AG04450 (cell line): ENCODE results near the gene POC1B. TPM values are rescaled to one million over a fixed set of nuclear protein-coding genes. Genes with fewer than 3 reads are reported as not detected.

Source experiments
- CTCF ChIA-PET: fragments of 300-600, 350-600 bp; formaldehyde crosslinking; extraction: SDS; loops from one replicate; lab custom pipeline; 2022; ENCODE audit warnings: antibody characterized with exemption, inconsistent platforms; lab: Charles Lee
- POLR2A ChIA-PET: fragments of 350-600 bp; formaldehyde crosslinking; extraction: SDS; loops from one replicate; lab custom pipeline; 2021; ENCODE audit warnings: antibody characterized with exemption, inconsistent platforms; lab: Yijun Ruan, JAX
- DNase-seq: peaks from one replicate; pipeline ENCODE4 v3.0.0-alpha.2; 2011; ENCODE audit warnings: low read depth, low spot score
- H3K27ac ChIP-seq: one replicate; pipeline ENCODE4 v1.5.1; 2012; ENCODE audit warnings: low read depth, low read length, control low read depth
- H3K27me3 ChIP-seq: one replicate; pipeline ENCODE4 v1.6.0; 2012; ENCODE audit warnings: low read length; ENCODE audit not compliant: control insufficient read depth, insufficient read depth
- H3K4me3 ChIP-seq: 2 replicates; pipeline ENCODE4 v1.5.1; 2011; ENCODE audit warnings: mild to moderate bottlenecking, low read depth, low read length, control low read depth
- H3K9me3 ChIP-seq: 2 replicates; pipeline ENCODE4 v1.5.1; 2012; ENCODE audit warnings: low read length; ENCODE audit not compliant: control insufficient read depth, insufficient read depth
- polyA plus RNA-seq: library from polyadenylated mRNA; depleted of rRNA; stranded (reverse); fragments of >200 nt; gene quantifications from 2 replicates; pipeline ENCODE4 v1.2.3, GENCODE V29; 2011
- TF ChIP-seq, protein P1 (sequence below): IDR thresholded peaks from 2 replicates; pipeline ENCODE4 v1.5.1; 2011; ENCODE audit warnings: low read depth, low read length, control low read depth, inconsistent platforms

The POC1B gene
- polyA plus RNA-seq, 1 experiment, result 11.9 TPM

DNA sequence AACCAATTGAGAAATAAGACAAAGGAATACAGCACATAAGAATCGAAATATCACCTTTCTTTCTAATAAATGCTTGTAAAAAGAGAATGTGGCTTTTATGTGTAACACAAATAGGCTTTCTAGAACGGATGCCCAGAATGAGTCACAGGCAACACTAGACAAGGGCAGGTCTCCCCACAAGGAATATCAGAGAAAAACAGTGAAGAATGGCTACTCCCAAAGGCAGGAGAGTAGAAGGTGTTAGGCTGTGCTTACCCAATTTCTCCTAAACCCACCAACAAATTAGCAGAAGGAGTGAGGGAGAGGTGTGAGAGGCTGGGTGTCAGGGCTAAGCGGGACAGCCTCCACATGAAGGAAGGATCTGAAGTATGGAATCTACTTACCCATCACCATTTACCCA is 56.5 kb downstream of the POC1B start:
- Histone ChIP-seq H3K27ac (no peak overlapping the region), H3K4me3 (no peak overlapping the region), H3K27me3 (no peaks in the 10 kb centered on the region), H3K9me3 (no peaks in the 10 kb centered on the region)
- CTCF ChIA-PET, result interaction anchor here (3.0 to 6.3 kb wide), 2 partner anchors 53 to 57 kb away, joined by 53 to 117 read pairs; partner anchors contain the start of genes GALNT4 and POC1B
- POLR2A ChIA-PET, result no interaction called here
- TF ChIP-seq, protein P1, sequence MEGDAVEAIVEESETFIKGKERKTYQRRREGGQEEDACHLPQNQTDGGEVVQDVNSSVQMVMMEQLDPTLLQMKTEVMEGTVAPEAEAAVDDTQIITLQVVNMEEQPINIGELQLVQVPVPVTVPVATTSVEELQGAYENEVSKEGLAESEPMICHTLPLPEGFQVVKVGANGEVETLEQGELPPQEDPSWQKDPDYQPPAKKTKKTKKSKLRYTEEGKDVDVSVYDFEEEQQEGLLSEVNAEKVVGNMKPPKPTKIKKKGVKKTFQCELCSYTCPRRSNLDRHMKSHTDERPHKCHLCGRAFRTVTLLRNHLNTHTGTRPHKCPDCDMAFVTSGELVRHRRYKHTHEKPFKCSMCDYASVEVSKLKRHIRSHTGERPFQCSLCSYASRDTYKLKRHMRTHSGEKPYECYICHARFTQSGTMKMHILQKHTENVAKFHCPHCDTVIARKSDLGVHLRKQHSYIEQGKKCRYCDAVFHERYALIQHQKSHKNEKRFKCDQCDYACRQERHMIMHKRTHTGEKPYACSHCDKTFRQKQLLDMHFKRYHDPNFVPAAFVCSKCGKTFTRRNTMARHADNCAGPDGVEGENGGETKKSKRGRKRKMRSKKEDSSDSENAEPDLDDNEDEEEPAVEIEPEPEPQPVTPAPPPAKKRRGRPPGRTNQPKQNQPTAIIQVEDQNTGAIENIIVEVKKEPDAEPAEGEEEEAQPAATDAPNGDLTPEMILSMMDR, result no peak
- no peak for DNase-seq

DNA sequence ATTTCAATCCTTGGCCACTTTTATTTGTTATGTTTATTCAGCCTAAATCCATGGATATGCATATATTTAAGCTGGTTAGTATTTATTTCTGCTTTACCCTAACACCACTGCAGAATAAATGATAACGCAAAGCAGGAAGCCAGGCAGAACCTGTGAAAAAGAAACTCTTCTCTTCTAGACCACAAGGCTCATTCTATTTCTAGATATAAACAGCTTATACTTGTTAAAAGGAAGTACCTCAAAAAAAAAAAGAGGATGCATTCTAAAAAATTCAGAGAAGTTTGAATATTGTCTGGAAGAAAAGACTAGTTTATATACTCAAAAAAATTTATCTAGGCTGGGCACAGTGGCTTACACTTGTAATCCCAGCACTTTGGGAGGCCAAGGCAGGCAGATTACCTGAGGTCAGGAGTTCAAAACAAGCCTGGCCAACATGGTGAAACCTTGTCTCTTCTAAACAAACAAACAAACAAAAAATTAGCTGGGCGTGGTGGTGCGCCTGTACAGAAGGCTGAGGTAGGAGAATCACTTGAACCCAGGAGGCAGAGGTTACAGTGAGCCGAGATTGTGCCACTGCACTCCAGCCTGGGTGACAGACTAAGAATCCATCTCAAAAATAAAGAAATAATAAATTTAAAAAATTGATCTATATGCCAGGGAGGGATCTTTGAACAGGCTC is 57.1 kb downstream of the POC1B start:
- no peak overlapping the region for H3K27ac ChIP-seq
- CTCF ChIA-PET, result interaction anchor here (1.3 to 6.3 kb wide), 4 partner anchors 57 to 451 kb away, joined by 4 to 117 read pairs (median 12); partner anchors contain the start of genes GALNT4 and POC1B
- POLR2A ChIA-PET, result no interaction called here
- no peaks in the 10 kb centered on the region for H3K9me3 ChIP-seq
- TF ChIP-seq, protein P1, result no peak
- DNase-seq, result no peak
- H3K27me3 ChIP-seq, result no peaks in the 10 kb centered on the region
- no peak overlapping the region for H3K4me3 ChIP-seq

DNA sequence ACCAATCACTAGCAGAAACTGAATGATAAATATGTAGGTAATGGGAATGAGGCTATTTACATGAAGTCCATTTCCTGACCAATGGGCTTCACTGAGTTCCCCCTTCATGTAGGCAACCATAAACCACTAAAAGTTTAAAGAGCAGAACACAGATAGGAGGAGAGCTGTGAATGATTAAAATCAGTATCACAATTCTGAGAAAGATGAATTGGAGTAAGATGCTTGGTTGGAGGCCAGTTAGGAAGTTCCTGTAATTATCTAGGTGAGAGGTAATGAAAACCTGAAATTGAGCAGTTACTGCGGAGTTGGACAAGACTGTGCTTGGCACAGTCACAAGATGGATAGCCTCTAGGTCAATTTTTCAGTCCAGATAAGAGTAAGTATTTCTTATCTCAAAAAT is 57.8 kb downstream of the POC1B start:
- ChIA-PET POLR2A (no interaction called here), CTCF (interaction anchor here (1.3 to 6.3 kb wide), 5 partner anchors 58 to 450 kb away, joined by 4 to 117 read pairs (median 18); partner anchors contain the start of genes GALNT4 and POC1B)
- TF ChIP-seq, protein P1, result no peak
- Histone ChIP-seq H3K27me3 (no peaks in the 10 kb centered on the region), H3K9me3 (no peaks in the 10 kb centered on the region), H3K4me3 (no peak overlapping the region), H3K27ac (no peak overlapping the region)
- no peak for DNase-seq

DNA sequence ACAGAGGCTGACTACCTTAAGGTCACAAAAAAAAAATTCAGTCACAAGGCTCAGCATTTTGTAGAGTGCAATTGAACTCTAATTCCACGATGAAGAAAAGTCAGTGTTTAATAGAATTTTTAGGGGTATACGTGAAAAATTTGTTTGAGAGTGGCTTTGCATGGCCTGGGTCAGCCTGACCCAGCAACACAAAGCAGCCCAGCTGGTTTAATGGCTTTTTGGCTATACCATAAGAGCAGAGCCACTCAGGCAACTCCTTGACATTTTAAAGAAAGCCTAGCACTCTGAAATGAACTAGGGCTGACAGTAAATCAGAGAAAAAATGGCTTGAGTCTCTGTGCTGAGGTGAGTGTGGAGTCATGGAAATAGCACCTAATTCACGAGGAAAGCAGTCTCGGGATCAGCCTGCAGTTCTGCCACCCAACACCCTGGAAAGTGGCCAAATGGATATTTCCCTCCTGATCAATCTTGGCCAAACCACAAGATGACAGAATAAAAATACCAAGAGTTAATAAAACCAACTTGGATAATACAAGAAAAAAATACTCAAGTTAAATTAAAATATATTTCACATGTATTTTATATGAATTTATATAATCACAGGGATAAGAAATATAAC is 60.8 kb downstream of the POC1B start:
- POLR2A ChIA-PET, result no interaction called here
- no peaks in the 10 kb centered on the region for H3K9me3 ChIP-seq
- TF ChIP-seq, protein P1, result no peak
- no peak overlapping the region for H3K4me3 ChIP-seq
- no peak for DNase-seq
- H3K27me3 ChIP-seq, result no peaks in the 10 kb centered on the region
- CTCF ChIA-PET, result interaction anchor here (7.2 kb wide), 1 partner anchor 446 kb away, joined by 224 read pairs; no protein-coding TSS in a partner anchor
- no peak overlapping the region for H3K27ac ChIP-seq
